Skeletal muscle tissue (tissue), 4 donors: ENCODE results near the gene FLCN. TPM values are rescaled to one million over a fixed set of nuclear protein-coding genes. Genes with fewer than 3 reads are reported as not detected.
A peak's percentile ranks its signal among the peaks of the same experiment; 100 is the strongest.
"Not testable (repeated sequence)": the region's sequence is repeated elsewhere in the genome, so short reads cannot be mapped to it uniquely, and the experiment has no call there.

Source experiments
- H3K27ac ChIP-seq: one replicate; pipeline ENCODE4 v1.7.0; 2013; ENCODE audit warnings: mild to moderate bottlenecking, low read depth, low read length, inconsistent platforms
- H3K27me3 ChIP-seq, 3 donors: one replicate each; pipeline ENCODE4 v1.7.0; 2013; ENCODE audit warnings: low read length in 3 of 3; ENCODE audit not compliant: control insufficient read depth in 3 of 3, insufficient read depth in 3 of 3
- H3K36me3 ChIP-seq, 3 donors: one replicate each; pipeline ENCODE4 v1.7.0; 2013; ENCODE audit warnings: low read length in 3 of 3; ENCODE audit not compliant: control insufficient read depth in 3 of 3, insufficient read depth in 3 of 3
- H3K4me1 ChIP-seq, 3 donors: one replicate each; pipeline ENCODE4 v1.7.0; 2013; ENCODE audit warnings: low read length in 3 of 3, mild to moderate bottlenecking in 3 of 3; ENCODE audit not compliant: control insufficient read depth in 3 of 3, insufficient read depth in 3 of 3
- H3K4me3 ChIP-seq, 3 donors: one replicate each; pipeline ENCODE4 v1.7.0; 2013; ENCODE audit warnings: low read length in 3 of 3
- H3K9ac ChIP-seq, 3 donors: one replicate each; pipeline ENCODE4 v1.7.0; 2013; ENCODE audit warnings: low read length in 3 of 3, mild to moderate bottlenecking in 3 of 3, moderate library complexity in 2 of 3, low read depth in 1 of 3
- H3K9me3 ChIP-seq, 3 donors: one replicate each; pipeline ENCODE4 v1.7.0; 2013; ENCODE audit warnings: low read length in 3 of 3; ENCODE audit not compliant: control insufficient read depth in 3 of 3
- total RNA-seq: library from RNA; depleted of rRNA; stranded (reverse); fragments of >200 nt; gene quantifications from one replicate; pipeline ENCODE4 v1.2.3, GENCODE V29; 2014
- donor health status: Osteomylitis.

Gene FLCN, protein sequence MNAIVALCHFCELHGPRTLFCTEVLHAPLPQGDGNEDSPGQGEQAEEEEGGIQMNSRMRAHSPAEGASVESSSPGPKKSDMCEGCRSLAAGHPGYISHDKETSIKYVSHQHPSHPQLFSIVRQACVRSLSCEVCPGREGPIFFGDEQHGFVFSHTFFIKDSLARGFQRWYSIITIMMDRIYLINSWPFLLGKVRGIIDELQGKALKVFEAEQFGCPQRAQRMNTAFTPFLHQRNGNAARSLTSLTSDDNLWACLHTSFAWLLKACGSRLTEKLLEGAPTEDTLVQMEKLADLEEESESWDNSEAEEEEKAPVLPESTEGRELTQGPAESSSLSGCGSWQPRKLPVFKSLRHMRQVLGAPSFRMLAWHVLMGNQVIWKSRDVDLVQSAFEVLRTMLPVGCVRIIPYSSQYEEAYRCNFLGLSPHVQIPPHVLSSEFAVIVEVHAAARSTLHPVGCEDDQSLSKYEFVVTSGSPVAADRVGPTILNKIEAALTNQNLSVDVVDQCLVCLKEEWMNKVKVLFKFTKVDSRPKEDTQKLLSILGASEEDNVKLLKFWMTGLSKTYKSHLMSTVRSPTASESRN
- 20.9 TPM for total RNA-seq

DNA sequence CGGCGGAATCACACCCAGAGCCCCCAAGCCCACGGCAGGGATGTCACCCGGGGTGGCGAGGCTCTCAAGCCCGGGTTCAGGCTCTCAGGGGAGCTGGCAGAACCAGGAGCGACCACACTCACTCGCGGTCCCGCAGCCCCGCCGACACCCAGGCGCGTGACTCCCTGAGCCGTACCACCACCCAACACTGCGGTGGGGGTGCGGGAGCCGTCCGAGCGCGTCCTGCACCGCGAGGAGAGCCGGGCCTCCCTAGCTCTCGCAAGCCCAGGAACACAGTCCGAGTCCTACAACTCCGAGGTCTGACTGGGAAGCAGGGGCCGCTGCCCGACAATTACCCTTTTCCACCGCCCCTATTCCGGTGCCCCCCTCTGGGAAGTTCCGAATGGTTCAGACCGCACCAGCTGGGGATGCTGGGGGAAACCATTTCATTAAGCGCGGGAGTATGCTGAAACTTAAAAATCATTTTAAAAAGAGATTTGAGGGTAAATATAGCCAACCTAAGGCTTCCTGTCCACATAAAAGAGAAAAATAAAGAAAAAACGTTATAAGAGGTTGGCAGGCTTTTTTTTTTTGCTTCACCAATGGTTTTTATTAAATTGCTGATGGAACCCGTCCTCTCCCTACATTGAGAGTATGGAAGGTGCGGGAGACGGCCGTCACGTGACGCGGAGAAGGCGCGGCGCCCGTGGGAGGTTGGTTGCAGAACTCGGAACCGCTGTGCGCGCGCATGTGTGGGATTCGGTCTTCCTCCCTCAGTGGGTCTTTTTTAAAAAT lies at the start of gene FLCN:
Gene FLCN (minus strand): TSS at position 143 of the 774 bp plus-strand sequence. CDS start 9,031 bp downstream, outside the sequence.
- H3K9ac ChIP-seq = peak within 1 kb of the TSS; percentile 99 to 100 (median 99)
- peak within 1 kb of the TSS; percentile 99 for H3K27ac ChIP-seq
- H3K4me1 ChIP-seq = peaks cover 21 to 29% (median 22%) of the 10 kb centered on the region in 3 donors
- no peaks in the 10 kb centered on the region for H3K27me3 ChIP-seq
- no peaks in the 10 kb centered on the region for H3K9me3 ChIP-seq
- H3K36me3 ChIP-seq = peaks cover 4 to 10% (median 5%) of the 10 kb centered on the region in 3 donors
- peak within 1 kb of the TSS; percentile 92 to 98 (median 98) for H3K4me3 ChIP-seq

GRCh38 chr17:17285951-17286350 lies 49.0 kb upstream of the FLCN start:
- Histone ChIP-seq H3K27me3 (no peaks in the 10 kb centered on the region), H3K4me1 (peaks cover 0 to 6% (median 4%) of the 10 kb centered on the region in 3 donors), H3K27ac (no peak overlapping the region), H3K9me3 (no peaks in the 10 kb centered on the region), H3K36me3 (no peaks in the 10 kb centered on the region), H3K4me3 (no peak overlapping the region), H3K9ac (peak overlapping the region in 1 of 3 donors; percentile 5)

DNA sequence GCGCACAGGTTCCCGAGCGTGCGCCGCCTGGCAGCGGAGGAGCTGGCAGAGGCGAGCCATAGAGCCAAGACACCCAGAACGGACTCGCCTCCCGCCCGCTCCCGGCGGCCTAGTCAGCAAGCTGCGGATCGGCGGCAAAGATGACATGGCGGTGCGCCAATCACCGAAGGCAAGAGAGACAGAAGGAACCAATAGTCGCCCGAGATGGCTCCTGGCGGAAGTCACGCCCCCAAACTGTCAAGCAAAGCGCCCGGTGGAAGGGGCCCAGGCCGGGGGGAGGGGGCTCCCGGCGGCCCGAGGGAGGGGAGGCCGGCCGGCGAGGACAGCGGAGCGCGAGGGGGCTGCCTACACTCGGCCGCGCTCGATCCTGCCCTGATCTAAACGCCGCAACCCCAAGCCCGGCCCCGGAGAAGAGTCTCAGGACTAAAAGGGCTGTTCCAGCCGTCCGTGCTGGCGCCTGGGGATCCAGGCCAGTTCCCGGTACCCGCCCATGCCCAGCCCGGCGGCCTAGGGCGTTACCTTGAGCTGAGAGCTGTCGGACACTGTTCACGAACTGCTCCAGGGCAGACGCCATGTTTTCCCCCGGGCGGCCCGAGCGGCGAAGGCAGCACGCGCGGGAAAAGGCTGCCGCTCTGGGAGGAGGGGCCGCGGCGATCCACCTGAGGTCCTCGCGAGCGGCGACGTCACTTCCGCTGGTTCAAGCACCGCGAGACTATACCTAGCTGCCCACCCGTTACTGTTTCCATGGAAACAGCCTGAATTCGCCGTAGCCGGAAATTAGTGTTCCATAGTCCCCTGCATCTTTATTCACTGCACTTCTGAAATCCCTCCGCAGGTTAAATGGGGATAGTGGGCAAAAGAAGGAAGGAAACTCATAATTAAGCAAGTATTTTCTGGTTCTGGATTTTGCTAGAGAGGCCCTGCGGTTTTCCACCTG lies 43.9 kb upstream of the FLCN start, which contains the start of gene COPS3:
Gene COPS3 (minus strand): TSS at position 634 of the 937 bp plus-strand sequence. CDS start 60 bp downstream, at position 574.
- Histone ChIP-seq H3K27me3 (no peaks in the 10 kb centered on the region), H3K9ac (peak within 1 kb of the TSS; percentile 94 to 99 (median 96)), H3K4me3 (peak within 1 kb of the TSS; percentile 79 to 95 (median 87)), H3K4me1 (peaks cover 17 to 27% (median 23%) of the 10 kb centered on the region in 3 donors), H3K27ac (peak within 1 kb of the TSS; percentile 99), H3K9me3 (no peaks in the 10 kb centered on the region), H3K36me3 (peaks cover 0 to 2% (median 0%) of the 10 kb centered on the region in 3 donors)

- H3K4me1 ChIP-seq = peaks cover 23 to 30% (median 23%) of the 10 kb centered on the region in 3 donors
- H3K4me3 ChIP-seq = peak overlapping the region; percentile 32 to 95 (median 79)
- peak overlapping the region; percentile 65 to 99 (median 94) for H3K9ac ChIP-seq
- H3K27me3 ChIP-seq = no peaks in the 10 kb centered on the region
- peaks cover 0 to 5% (median 3%) of the 10 kb centered on the region in 3 donors for H3K36me3 ChIP-seq
- no peaks in the 10 kb centered on the region for H3K9me3 ChIP-seq
- H3K27ac ChIP-seq = peak overlapping the region; percentile 99
Measured at GRCh38 chr17:17279316-17279715, 42.3 kb upstream of the FLCN start.

DNA sequence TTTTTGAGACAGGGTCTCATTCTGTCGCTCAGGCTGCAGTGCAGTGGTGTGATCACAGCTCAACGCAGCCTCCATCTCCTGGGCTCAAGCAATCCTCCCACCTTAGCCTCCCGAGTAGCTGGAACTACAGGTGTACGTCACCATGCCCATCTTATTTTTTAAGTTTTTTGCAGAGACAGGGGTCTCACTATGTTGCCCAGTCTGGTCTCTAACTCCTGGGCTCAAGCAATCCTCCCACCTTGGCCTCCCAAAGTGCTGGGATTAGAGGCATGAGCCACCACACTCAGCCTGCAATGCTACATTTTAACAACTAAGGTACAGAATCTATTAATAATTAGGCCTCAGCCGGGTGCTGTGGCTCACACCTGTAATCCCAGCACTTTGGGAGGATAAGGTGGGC lies 40.5 kb upstream of the FLCN start:
- not testable (repeated sequence) for H3K9ac ChIP-seq, H3K27ac ChIP-seq, H3K4me3 ChIP-seq, H3K27me3 ChIP-seq, H3K9me3 ChIP-seq
- H3K4me1 ChIP-seq = peaks cover 23 to 30% (median 23%) of the 10 kb centered on the region in 3 donors
- H3K36me3 ChIP-seq = peaks cover 9 to 22% (median 17%) of the 10 kb centered on the region in 3 donors

DNA sequence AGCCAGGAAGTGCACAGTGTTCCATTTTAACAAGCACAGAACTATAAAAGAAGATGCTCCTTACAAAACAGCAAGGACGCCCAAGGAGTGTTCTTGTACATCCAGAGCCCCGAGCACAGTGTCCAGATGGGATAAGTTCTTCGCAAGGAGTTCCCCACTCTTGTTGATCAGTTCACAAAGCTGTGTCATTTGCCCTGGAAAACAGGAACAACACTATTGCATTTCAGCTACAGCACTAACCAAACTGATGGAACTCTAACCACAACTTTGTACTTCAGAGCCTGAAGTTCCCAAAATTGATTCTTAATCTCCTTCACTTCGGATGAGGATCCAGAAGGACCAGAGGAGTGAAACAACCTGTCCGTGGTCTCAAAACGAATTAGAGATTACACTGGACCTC lies 39.0 kb upstream of the FLCN start:
- no peak overlapping the region for H3K4me3 ChIP-seq
- H3K9ac ChIP-seq = no peak overlapping the region
- no peaks in the 10 kb centered on the region for H3K9me3 ChIP-seq
- H3K4me1 ChIP-seq = peaks cover 18 to 26% (median 23%) of the 10 kb centered on the region in 3 donors
- peaks cover 13 to 26% (median 19%) of the 10 kb centered on the region in 3 donors for H3K36me3 ChIP-seq
- H3K27me3 ChIP-seq = no peaks in the 10 kb centered on the region
- no peak overlapping the region for H3K27ac ChIP-seq

DNA sequence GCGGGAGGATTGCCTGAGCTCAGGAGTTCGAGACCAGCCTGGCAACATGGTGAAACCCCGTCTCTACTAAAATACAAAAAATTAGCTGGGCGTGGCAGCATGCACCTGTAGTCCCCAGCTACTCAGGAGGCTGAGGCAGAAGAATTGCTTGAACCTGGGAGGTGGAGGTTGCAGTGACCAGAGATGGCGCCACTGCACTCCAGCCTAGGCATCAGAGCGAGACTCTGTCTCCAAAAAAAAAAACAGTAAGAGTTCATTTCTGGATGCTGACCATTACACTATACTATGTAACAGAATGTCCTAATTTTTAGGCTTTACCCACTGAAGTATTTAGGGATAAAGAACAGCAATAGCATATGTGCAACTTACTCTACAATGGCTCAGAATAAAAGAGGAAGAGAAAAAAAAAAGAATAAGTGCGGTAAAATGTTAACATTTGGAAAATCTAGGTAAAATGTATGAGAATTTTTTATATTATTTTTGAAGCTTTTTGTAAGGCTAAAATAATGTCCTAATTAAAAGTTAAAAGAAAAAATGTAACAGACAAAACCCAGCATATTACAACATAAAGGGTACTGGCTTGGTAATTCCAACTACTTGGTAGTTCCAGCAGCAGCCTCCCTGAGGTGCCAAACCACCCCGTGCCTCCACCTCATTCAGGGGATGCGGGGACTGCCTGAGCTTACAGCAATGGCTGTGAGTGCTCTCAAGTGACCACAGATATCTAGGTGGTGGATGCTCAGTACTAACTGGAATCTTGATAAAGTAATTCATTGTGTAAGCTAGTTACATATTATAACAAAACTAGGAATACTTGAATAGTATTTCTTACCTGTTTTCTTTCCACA lies 33.2 kb upstream of the FLCN start:
- Histone ChIP-seq H3K9ac (no peak overlapping the region), H3K9me3 (no peaks in the 10 kb centered on the region), H3K4me3 (no peak overlapping the region), H3K27me3 (no peaks in the 10 kb centered on the region), H3K36me3 (peaks cover 36 to 60% (median 50%) of the 10 kb centered on the region in 3 donors), H3K4me1 (peaks cover 0 to 3% (median 1%) of the 10 kb centered on the region in 3 donors), H3K27ac (no peak overlapping the region)

DNA sequence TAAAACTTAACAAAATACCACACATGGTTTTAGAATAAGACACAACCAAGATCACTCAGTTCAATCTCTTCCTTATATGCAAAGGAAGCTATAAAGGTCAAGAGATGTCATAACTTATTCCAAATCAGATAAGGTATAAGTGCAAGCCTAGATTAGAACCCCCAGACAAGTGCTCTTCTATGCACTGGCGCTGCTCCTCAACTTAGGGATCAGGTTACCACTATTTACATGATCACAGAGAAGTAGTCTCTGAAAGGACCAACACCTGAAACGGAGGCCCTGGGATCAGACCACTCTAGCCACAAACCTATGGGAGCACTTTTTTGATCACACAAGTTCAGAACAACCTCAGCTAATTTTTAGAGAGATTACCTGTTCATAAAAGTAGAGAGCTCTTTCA lies 27.5 kb upstream of the FLCN start:
- Histone ChIP-seq H3K9ac (no peak overlapping the region), H3K4me1 (no peaks in the 10 kb centered on the region), H3K4me3 (no peak overlapping the region), H3K9me3 (no peaks in the 10 kb centered on the region), H3K36me3 (peaks cover 33 to 58% (median 53%) of the 10 kb centered on the region in 3 donors), H3K27ac (no peak overlapping the region), H3K27me3 (no peaks in the 10 kb centered on the region)
